Progenitor cell of endocrine pancreas (in vitro differentiated cells): Measurements from ENCODE around the gene HPCAL1. TPM values are rescaled to one million over a fixed set of nuclear protein-coding genes. Genes with fewer than 3 reads are reported as not detected.

Experiments
- DNase-seq: peaks from one replicate; pipeline ENCODE4 v3.0.0; 2021; ENCODE audit warnings: low spot score; ENCODE audit not compliant: unreplicated experiment
- H3K27ac Mint-ChIP-seq: 2 replicates; pipeline ENCODE4 v1.8.0; 2021; ENCODE audit warnings: mild to moderate bottlenecking, moderate library complexity, mixed read lengths
- H3K27me3 Mint-ChIP-seq: 2 replicates; pipeline ENCODE4 v1.8.0; 2021; ENCODE audit warnings: mixed read lengths
- H3K36me3 Mint-ChIP-seq: 2 replicates; pipeline ENCODE4 v1.8.0; 2022; ENCODE audit warnings: mixed read lengths; ENCODE audit not compliant: insufficient read depth
- H3K4me1 Mint-ChIP-seq: 2 replicates; pipeline ENCODE4 v1.8.0; 2021; ENCODE audit warnings: low read depth, mixed read lengths
- H3K4me3 Mint-ChIP-seq: 2 replicates; pipeline ENCODE4 v1.8.0; 2021; ENCODE audit warnings: low read depth, mild to moderate bottlenecking, moderate library complexity, mixed read lengths
- H3K9me3 Mint-ChIP-seq: 2 replicates; pipeline ENCODE4 v1.8.0; 2021; ENCODE audit warnings: low read depth, mixed read lengths
- CTCF ChIP-seq: fragments of 200-600 bp; sonication (generic); IDR thresholded peaks from one replicate; pipeline ENCODE4 v1.5.0; 2021; ENCODE audit warnings: antibody characterized with exemption, mild to moderate bottlenecking; ENCODE audit not compliant: unreplicated experiment
- total RNA-seq: library from RNA; stranded (reverse); gene quantifications from 2 replicates; pipeline ENCODE4 v1.2.1, GENCODE V29; 2021

HPCAL1 gene
- total RNA-seq, 1 donor from 2014 or later = 16.5 TPM

- no peak overlapping the region for H3K4me3 Mint-ChIP-seq
- H3K36me3 Mint-ChIP-seq = no peaks in the 10 kb centered on the region
- peaks cover 2% of the 10 kb centered on the region for H3K4me1 Mint-ChIP-seq
- peaks cover 7% of the 10 kb centered on the region for H3K27me3 Mint-ChIP-seq
- no peaks in the 10 kb centered on the region for H3K9me3 Mint-ChIP-seq
- H3K27ac Mint-ChIP-seq = no peak overlapping the region
- no peak for DNase-seq
- no peak for TF ChIP-seq CTCF
Measured at GRCh38 chr2:10271509-10271908, 31.2 kb upstream of the HPCAL1 start.

- Mint-ChIP-seq H3K4me3 (no peak overlapping the region), H3K9me3 (no peaks in the 10 kb centered on the region), H3K36me3 (no peaks in the 10 kb centered on the region), H3K27ac (no peak overlapping the region), H3K4me1 (peaks cover 2% of the 10 kb centered on the region), H3K27me3 (peaks cover 8% of the 10 kb centered on the region)
- DNase-seq = no peak
- TF ChIP-seq CTCF = no peak
Measured at GRCh38 chr2:10271946-10272345, 30.8 kb upstream of the HPCAL1 start.

DNA sequence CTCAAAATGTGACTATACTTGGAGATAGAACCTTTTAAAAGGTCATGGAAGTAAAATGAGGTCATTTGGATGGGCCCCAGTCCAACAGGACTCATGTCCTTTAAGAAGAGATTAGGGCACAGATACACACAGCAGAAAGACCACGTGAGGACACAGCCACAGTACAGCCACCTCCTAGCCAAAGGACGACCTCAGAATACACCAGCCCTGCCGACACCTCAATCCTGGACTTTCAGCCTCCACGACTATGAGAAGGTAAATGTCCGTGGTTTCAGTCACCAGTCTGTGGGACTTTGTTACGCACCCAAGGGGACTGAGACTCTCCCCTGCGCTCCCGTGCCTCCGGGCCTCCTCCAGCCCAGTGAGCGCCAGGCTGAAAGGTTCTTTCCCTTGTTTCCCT is 30.2 kb upstream of the HPCAL1 start:
- Mint-ChIP-seq H3K27me3 (peaks cover 14% of the 10 kb centered on the region), H3K4me1 (peaks cover 2% of the 10 kb centered on the region), H3K9me3 (no peaks in the 10 kb centered on the region), H3K27ac (no peak overlapping the region), H3K36me3 (no peaks in the 10 kb centered on the region), H3K4me3 (no peak overlapping the region)
- no peak for DNase-seq
- no peak for TF ChIP-seq CTCF

- no peaks in the 10 kb centered on the region for H3K36me3 Mint-ChIP-seq
- TF ChIP-seq CTCF = no peak
- H3K27me3 Mint-ChIP-seq = peaks cover 21% of the 10 kb centered on the region
- H3K9me3 Mint-ChIP-seq = no peaks in the 10 kb centered on the region
- H3K4me3 Mint-ChIP-seq = no peak overlapping the region
- no peak overlapping the region for H3K27ac Mint-ChIP-seq
- DNase-seq = no peak
- peaks cover 4% of the 10 kb centered on the region for H3K4me1 Mint-ChIP-seq
Measured at GRCh38 chr2:10273215-10274175, 29.2 kb upstream of the HPCAL1 start.

GRCh38 chr2:10274376-10274775 is 28.3 kb upstream of the HPCAL1 start:
- H3K4me1 Mint-ChIP-seq = peaks cover 4% of the 10 kb centered on the region
- no peak for DNase-seq
- no peak for TF ChIP-seq CTCF
- H3K36me3 Mint-ChIP-seq = no peaks in the 10 kb centered on the region
- H3K9me3 Mint-ChIP-seq = no peaks in the 10 kb centered on the region
- H3K27me3 Mint-ChIP-seq = peaks cover 27% of the 10 kb centered on the region
- no peak overlapping the region for H3K27ac Mint-ChIP-seq
- H3K4me3 Mint-ChIP-seq = no peak overlapping the region
